ENCODE data around the gene FOSB.

FOSB gene

DNA sequence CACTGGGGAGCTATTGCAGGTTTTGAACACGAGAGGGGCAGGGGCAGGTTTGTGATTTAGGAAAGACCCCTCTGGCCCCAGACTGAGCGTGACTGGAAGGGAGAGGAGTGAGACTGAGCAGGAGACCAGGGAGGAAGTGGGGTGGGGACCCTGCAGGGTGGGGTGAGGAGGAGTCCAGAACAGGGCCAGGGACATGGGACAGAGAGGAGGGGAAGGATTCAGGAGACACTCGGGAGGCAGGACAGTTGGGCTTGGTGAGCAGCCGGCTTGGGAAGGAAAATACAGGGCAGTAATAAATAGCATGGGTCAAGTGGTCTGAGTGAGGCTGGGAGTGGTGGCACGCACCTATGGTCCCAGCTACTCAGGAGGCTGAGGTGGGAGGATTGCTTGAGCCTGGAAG is 9.4 kb downstream of the FOSB start:
- TF ChIP-seq, protein P1, sequence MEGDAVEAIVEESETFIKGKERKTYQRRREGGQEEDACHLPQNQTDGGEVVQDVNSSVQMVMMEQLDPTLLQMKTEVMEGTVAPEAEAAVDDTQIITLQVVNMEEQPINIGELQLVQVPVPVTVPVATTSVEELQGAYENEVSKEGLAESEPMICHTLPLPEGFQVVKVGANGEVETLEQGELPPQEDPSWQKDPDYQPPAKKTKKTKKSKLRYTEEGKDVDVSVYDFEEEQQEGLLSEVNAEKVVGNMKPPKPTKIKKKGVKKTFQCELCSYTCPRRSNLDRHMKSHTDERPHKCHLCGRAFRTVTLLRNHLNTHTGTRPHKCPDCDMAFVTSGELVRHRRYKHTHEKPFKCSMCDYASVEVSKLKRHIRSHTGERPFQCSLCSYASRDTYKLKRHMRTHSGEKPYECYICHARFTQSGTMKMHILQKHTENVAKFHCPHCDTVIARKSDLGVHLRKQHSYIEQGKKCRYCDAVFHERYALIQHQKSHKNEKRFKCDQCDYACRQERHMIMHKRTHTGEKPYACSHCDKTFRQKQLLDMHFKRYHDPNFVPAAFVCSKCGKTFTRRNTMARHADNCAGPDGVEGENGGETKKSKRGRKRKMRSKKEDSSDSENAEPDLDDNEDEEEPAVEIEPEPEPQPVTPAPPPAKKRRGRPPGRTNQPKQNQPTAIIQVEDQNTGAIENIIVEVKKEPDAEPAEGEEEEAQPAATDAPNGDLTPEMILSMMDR (IDR thresholded peaks at IDR 0.05; ENCODE audit: insufficient read depth, missing control alignments) = no peak
- FAIRE-seq = no peak
- no peak for DNase-seq (ENCODE audit: insufficient read length, low spot score)

DNA sequence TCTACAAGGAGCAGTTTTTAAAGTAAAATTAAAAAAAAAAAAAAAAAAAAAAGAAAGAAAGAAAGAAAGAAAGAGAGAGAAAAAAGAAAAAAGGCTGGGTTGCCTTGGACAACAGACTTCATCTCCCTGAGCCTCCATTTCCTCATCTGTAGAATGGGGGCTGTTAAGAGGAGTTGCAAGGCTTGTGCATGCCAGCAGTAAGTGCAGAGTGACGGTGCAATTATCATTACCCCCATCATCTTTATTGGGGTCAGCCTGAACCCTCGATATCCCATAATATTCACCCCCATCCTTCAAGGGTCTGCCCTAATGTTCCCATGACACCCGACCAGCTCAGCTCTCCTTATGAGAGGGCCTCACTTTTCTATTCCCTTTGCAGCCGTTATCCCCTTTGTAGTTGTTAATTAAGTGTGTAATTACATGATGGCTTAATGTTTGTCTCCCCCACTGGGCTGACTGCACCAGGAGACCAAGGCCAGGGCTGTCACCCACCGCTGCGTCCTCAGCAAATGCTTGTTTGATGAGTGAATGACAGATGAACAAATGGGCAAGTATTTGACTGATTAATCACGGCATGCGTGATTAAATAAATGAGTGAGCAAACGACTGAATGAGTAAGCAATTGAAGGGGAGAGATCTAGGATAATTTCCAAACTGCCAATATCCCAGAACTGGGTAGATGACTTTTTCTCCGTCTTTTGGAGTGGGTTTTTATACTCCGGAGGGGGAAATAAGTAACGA is 10.1 kb downstream of the FOSB start:
- TF ChIP-seq, protein P1 (IDR thresholded peaks at IDR 0.05; ENCODE audit: insufficient read depth, missing control alignments) = no peak
- FAIRE-seq (no peak), DNase-seq (ENCODE audit: insufficient read length, low spot score) (no peak)

GRCh38 chr19:45478454-45479238 is 10.8 kb downstream of the FOSB start:
- DNase-seq (ENCODE audit: insufficient read length, low spot score) = no peak
- peak; percentile 84 for FAIRE-seq
- TF ChIP-seq, protein P1 (IDR thresholded peaks at IDR 0.05; ENCODE audit: insufficient read depth, missing control alignments) = peak; percentile 84

GRCh38 chr19:45483033-45483432 is 15.2 kb downstream of the FOSB start:
- no peak for DNase-seq (ENCODE audit: insufficient read length, low spot score)
- no peak for FAIRE-seq
- TF ChIP-seq, protein P1 (IDR thresholded peaks at IDR 0.05; ENCODE audit: insufficient read depth, missing control alignments) = no peak

GRCh38 chr19:45484273-45484945 is 16.6 kb downstream of the FOSB start:
- FAIRE-seq = no peak
- TF ChIP-seq, protein P1 (IDR thresholded peaks at IDR 0.05; ENCODE audit: insufficient read depth, missing control alignments) = no peak
- DNase-seq (ENCODE audit: insufficient read length, low spot score) = no peak

DNA sequence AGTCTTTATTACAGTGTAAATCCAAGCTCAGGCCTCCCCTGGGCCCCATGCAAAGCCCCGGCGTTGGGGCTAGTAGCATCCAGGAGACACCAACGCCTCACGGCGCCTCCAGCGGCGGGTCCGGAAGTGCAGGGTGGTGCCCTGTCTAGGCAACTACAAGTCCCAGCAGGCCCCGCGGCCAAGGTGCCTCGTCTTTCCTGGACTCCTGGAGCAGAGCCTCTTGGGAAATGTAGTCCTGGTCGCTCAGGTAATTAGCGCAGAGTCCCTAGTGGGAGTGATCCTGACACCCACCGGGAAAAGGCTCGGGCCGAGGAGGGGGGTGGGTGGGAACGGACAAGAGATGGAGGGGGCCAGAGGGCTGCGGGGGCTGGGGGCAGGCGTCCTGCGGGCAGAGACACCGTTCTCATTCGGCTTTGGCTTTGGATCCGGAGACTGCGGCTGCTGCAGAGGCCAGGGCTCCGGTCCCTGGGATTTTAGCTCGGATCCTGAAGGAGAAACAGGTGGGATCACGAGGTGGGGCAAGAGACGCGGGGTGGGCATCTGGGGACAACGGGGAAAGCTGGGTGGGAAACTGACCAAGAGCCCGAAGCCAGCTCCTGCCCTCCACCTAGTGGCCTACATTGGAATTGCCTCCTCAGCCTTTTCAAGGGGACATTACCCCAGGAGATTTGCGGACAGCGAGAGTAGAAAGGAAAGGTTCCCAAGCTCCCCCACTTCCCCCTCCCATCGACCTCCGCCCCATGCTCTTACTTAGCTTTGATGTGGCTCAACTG is 17.7 kb downstream of the FOSB start:
- no peak for FAIRE-seq
- TF ChIP-seq, protein P1 (IDR thresholded peaks at IDR 0.05; ENCODE audit: insufficient read depth, missing control alignments) = peak; percentile 67
- DNase-seq (ENCODE audit: insufficient read length, low spot score) = peak; percentile 82
